Neural crest cell (in vitro differentiated cells): ENCODE results near the gene MTCH1. TPM values are rescaled to one million over a fixed set of nuclear protein-coding genes. Genes with fewer than 3 reads are reported as not detected.

Source experiments
- DNase-seq: peaks from one replicate; pipeline ENCODE4 v3.0.0; 2021; ENCODE audit warnings: low read depth, mixed read lengths, low spot score
- H3K27ac Mint-ChIP-seq: one replicate; pipeline ENCODE4 v1.8.0; 2021; ENCODE audit warnings: mild to moderate bottlenecking, mixed read lengths; ENCODE audit not compliant: unreplicated experiment
- H3K27me3 Mint-ChIP-seq: 2 replicates; pipeline ENCODE4 v1.8.0; 2021; ENCODE audit warnings: low read depth, mild to moderate bottlenecking, mixed read lengths
- H3K36me3 Mint-ChIP-seq: 2 replicates; pipeline ENCODE4 v1.8.0; 2021; ENCODE audit warnings: low read depth, mild to moderate bottlenecking, mixed read lengths
- H3K4me1 Mint-ChIP-seq: 2 replicates; pipeline ENCODE4 v1.8.0; 2021; ENCODE audit warnings: mixed read lengths
- H3K4me3 Mint-ChIP-seq: one replicate; pipeline ENCODE4 v1.8.0; 2021; ENCODE audit warnings: mild to moderate bottlenecking, mixed read lengths
- H3K9me3 Mint-ChIP-seq: 2 replicates; pipeline ENCODE4 v1.8.0; 2021; ENCODE audit warnings: mixed read lengths
- total RNA-seq: library from RNA; stranded (reverse); gene quantifications from 2 replicates; pipeline ENCODE4 v1.2.1, GENCODE V29; 2021
- TF ChIP-seq, protein P1 (sequence below): fragments of 200-600 bp; sonication (generic); conservative IDR thresholded peaks from 2 replicates; pipeline ENCODE4 v1.5.0; 2021; ENCODE audit warnings: antibody characterized with exemption, mild to moderate bottlenecking

Gene MTCH1
- total RNA-seq, 1 donor from 2014 or later: 193 TPM

DNA sequence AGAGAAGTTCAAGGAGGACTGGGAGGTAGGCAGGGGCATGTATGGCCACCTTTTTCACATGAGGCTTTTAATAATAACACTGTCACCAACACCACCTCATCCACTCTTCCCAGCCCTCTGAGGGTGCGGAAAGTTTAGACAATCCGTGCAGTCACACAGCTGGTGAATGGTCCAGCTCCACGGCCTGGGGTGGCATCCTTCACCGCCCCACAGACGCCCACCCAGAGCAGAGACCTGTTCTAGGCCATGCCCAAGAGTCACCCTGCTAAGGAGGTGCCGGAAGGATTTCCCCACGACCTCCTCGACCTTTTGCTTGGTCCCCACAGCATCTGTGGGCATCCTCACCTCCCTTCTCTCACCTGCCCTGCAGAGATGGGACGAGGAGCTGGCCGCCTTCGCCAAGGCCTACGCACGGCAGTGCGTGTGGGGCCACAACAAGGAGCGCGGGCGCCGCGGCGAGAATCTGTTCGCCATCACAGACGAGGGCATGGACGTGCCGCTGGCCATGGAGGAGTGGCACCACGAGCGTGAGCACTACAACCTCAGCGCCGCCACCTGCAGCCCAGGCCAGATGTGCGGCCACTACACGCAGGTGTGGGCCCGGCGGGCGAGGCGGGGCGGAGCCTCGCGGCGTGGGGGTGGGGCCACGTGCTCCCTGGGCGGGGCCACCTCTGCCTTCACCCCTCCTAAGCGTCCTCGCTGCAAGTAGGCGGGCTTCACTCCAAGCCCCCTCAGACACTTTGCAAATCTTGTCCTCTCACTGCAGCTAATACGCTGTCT lies 27.0 kb downstream of the MTCH1 start:
- no peaks in the 10 kb centered on the region for H3K9me3 Mint-ChIP-seq
- no peak overlapping the region for H3K27ac Mint-ChIP-seq
- TF ChIP-seq, protein P1, sequence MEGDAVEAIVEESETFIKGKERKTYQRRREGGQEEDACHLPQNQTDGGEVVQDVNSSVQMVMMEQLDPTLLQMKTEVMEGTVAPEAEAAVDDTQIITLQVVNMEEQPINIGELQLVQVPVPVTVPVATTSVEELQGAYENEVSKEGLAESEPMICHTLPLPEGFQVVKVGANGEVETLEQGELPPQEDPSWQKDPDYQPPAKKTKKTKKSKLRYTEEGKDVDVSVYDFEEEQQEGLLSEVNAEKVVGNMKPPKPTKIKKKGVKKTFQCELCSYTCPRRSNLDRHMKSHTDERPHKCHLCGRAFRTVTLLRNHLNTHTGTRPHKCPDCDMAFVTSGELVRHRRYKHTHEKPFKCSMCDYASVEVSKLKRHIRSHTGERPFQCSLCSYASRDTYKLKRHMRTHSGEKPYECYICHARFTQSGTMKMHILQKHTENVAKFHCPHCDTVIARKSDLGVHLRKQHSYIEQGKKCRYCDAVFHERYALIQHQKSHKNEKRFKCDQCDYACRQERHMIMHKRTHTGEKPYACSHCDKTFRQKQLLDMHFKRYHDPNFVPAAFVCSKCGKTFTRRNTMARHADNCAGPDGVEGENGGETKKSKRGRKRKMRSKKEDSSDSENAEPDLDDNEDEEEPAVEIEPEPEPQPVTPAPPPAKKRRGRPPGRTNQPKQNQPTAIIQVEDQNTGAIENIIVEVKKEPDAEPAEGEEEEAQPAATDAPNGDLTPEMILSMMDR: no peak
- no peaks in the 10 kb centered on the region for H3K27me3 Mint-ChIP-seq
- no peaks in the 10 kb centered on the region for H3K36me3 Mint-ChIP-seq
- peaks cover 6% of the 10 kb centered on the region for H3K4me1 Mint-ChIP-seq
- no peak for DNase-seq
- H3K4me3 Mint-ChIP-seq: no peak overlapping the region

DNA sequence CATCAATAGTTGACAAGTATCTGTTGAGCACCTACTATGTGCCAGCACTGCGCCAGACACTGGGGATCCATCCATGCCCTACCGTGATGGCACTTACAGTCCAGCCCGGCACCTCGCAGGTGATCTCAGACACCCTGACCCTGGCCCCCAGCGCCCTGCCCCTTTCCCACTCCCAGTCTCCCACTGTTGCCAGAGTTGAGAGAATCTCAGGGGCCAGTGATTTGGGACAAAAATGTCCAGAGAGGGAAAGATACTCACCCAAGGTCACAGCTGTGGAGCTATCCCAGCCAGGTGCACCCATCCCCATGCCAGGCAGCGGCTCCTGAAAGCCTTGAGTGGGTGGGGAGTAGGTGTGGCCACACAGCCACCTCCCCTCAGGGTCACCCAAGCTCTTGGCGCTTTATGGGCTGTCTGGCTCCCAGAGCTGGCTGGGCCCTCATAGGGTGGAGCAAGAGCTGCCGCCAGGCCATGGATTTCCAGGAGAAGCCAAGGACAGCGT lies 28.2 kb downstream of the MTCH1 start:
- TF ChIP-seq, protein P1: no peak
- DNase-seq: no peak
- Mint-ChIP-seq H3K36me3 (no peaks in the 10 kb centered on the region), H3K9me3 (no peaks in the 10 kb centered on the region), H3K27me3 (no peaks in the 10 kb centered on the region), H3K27ac (no peak overlapping the region), H3K4me3 (no peak overlapping the region), H3K4me1 (peaks cover 1% of the 10 kb centered on the region)

DNA sequence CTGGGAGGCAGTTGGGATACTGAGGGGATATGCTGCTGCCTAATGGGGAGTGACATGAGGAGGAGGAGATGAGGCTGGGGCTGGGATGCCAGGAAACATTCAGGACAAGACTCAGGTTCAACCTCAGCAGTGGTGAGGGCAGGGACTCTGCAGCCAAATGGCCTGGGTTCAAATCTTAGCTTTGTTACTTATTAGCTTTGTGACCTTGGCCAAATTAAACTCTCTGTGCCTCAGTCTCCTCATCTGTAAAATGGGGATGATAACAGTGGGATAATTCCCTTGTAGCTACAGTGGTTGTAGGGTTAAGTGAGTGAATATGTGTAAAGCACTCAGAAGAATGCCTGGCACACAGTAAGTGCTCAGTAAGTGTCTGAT lies 29.6 kb downstream of the MTCH1 start:
- H3K27me3 Mint-ChIP-seq: no peaks in the 10 kb centered on the region
- H3K4me1 Mint-ChIP-seq: no peaks in the 10 kb centered on the region

DNA sequence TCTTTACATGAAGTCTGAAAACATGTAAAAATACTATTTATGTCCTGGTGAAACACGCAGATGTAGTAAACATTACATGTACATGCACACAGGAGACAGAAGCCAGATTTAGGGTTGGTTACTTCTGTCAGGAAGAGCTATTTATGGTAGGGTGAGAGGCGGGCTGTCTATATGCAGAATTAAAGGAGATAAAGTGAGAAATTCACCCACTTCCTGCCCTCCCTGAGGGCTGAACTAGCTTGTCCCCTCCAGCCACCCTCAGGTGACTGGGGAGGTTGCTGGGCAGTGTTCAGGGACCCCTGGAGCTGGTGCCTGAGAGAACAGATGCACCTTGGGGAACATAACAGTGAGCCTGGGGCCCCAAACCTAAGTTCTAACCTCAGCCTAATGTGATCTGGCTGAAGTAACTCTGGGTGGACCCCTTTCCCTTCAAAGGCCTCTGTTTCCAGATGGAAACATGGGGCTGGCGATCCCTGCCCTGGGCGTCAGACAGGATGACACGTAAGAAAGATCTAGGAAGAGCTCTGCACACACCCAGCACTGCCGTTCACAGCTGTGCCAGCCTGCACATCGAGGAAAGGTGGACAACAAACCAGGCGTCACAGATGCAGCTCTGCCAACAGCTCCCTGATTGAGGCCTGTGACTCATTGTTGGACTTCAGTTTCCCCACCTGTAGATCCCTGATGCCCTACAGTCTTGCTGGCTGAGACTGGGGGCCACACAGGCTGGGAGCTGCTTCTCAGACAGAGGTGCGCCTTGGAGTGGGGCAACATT lies 30.1 kb downstream of the MTCH1 start:
- DNase-seq: no peak
- Mint-ChIP-seq H3K9me3 (no peaks in the 10 kb centered on the region), H3K27ac (no peak overlapping the region), H3K27me3 (no peaks in the 10 kb centered on the region), H3K36me3 (no peaks in the 10 kb centered on the region), H3K4me1 (no peaks in the 10 kb centered on the region), H3K4me3 (no peak overlapping the region)
- TF ChIP-seq, protein P1: no peak

More for the DNA sequence above, 29.6 kb downstream of the MTCH1 start:
- Mint-ChIP-seq H3K36me3 (no peaks in the 10 kb centered on the region), H3K4me3 (no peak overlapping the region), H3K9me3 (no peaks in the 10 kb centered on the region), H3K27ac (no peak overlapping the region)
- TF ChIP-seq, protein P1: no peak
- DNase-seq: no peak

DNA sequence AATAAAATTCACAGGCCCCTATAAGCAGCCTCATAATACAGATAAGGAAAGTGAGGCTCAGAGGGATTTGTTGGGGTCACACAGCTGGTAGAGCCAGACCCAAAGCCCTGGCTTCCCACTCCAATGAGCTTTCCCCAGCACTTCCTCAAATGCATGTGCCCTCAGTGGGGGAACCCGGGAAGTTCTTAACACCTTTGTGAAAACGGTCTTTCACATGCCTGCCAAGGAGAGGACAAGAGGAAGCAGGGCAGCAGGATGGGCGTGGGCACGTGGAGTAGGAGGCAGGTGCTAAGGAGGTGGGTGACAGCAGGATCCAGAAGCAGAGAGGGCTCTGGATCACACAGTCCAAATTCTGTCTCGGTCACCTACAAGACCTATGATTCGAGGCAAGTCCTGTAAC lies 30.9 kb downstream of the MTCH1 start:
- no peaks in the 10 kb centered on the region for H3K27me3 Mint-ChIP-seq
- H3K9me3 Mint-ChIP-seq: no peaks in the 10 kb centered on the region
- H3K27ac Mint-ChIP-seq: no peak overlapping the region
- H3K36me3 Mint-ChIP-seq: no peaks in the 10 kb centered on the region
- H3K4me3 Mint-ChIP-seq: no peak overlapping the region
- TF ChIP-seq, protein P1: no peak
- no peaks in the 10 kb centered on the region for H3K4me1 Mint-ChIP-seq
- no peak for DNase-seq
